ENCODE data around the gene ICE1. TPM values are rescaled to one million over a fixed set of nuclear protein-coding genes. Genes with fewer than 3 reads are reported as not detected.
A peak's percentile ranks its signal among the peaks of the same experiment; 100 is the strongest.
"Not testable (repeated sequence)": the region's sequence is repeated elsewhere in the genome, so short reads cannot be mapped to it uniquely, and the experiment has no call there.

ICE1 gene
- total and polyA plus RNA-seq, 4 donors: 16.5 to 35.7 (median 28.9) TPM

DNA sequence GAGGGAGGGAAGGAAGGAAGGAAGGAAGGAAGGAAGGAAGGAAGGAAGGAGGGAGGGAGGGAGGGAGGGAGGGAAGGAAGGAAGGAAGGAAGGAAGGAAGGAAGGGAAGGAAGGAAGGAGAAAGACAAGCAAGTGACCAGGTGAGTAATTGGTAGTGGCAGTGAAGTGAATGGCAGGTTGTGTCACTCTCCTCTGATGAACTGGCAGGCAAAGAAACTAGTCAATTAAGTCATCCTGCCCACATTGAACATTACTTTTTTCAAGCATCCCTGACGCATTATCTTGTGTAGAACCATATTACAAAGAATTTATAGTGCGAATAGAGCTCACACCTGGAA lies 70.4 kb downstream of the ICE1 start:
- WGBS (ENCODE audit: insufficient coverage): 100% methylated on average over 2 of the region's 2 CpGs
- not testable (repeated sequence) for DNase-seq (ENCODE audit: low read depth in 4 of 6, low spot score in 6 of 6); H3K9me3 ChIP-seq (ENCODE audit: control insufficient read depth, insufficient read depth, low read length); H3K27ac ChIP-seq (ENCODE audit: low read depth, low read length); H3K36me3 ChIP-seq (ENCODE audit: control insufficient read depth, insufficient read depth, low read length); H3K4me3 ChIP-seq (ENCODE audit: low read depth, low read length); H3K27me3 ChIP-seq (ENCODE audit: control insufficient read depth, insufficient read depth, low read length)
- H3K4me1 ChIP-seq (ENCODE audit: control insufficient read depth, insufficient read depth, low read length): peaks cover 28% of the 10 kb centered on the region

DNA sequence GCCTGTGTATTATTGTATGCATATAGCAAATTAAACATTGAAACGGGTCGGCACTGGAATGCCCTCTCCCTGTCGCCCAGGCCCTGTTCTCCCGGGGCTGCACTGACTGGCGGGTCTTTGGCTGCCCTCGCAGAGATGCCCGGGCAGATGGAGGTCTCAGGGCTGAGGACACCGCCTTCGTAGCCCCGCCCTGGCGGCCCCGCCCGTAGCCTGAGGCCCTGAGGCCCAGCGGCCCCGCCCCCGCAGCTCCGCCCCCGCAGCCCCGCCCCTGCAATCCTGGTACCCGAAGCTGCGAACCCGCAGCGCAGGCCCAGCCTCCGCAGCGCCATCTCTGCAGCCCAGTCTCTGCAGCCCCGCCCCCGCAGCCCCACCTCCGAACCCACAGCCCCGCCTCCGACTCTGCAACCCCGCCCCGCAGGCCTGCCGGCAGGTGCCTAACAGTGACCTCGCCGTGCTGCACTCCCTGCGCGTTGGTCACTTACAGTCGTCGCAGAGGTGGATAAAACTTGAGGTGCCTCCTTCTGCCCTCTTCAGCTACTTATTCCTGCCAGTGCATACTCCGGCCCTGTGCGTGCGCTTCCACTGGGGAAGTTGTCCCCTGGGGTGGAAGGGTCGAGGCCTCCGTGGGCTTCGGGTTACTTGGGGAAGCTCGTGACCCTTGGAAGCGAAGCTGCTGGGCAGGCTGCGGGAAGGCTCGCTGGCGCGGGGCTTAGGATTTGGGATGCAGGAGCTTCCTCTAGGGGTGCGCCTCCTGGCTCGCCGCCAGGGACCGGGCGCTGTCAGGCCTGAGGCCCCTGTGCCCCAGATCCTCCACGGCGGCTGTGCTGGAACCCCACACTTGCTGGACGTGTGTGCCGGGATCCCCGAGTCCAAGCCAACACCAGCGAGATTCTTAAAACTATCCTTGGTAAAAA lies 72.3 kb downstream of the ICE1 start:
- Histone ChIP-seq H3K36me3 (ENCODE audit: control insufficient read depth, insufficient read depth, low read length) (no peaks in the 10 kb centered on the region), H3K27ac (ENCODE audit: low read depth, low read length) (no peak overlapping the region), H3K4me1 (ENCODE audit: control insufficient read depth, insufficient read depth, low read length) (peaks cover 30% of the 10 kb centered on the region), H3K4me3 (ENCODE audit: low read depth, low read length) (peak overlapping the region; percentile 13), H3K27me3 (ENCODE audit: control insufficient read depth, insufficient read depth, low read length) (no peaks in the 10 kb centered on the region), H3K9me3 (ENCODE audit: control insufficient read depth, insufficient read depth, low read length) (no peaks in the 10 kb centered on the region)
- WGBS (ENCODE audit: insufficient coverage): 12% methylated on average over 58 of the region's 62 CpGs
- DNase-seq (ENCODE audit: low read depth in 4 of 6, low spot score in 6 of 6): peak in 3 of 6 donors; percentile 42 to 87 (median 78)

DNA sequence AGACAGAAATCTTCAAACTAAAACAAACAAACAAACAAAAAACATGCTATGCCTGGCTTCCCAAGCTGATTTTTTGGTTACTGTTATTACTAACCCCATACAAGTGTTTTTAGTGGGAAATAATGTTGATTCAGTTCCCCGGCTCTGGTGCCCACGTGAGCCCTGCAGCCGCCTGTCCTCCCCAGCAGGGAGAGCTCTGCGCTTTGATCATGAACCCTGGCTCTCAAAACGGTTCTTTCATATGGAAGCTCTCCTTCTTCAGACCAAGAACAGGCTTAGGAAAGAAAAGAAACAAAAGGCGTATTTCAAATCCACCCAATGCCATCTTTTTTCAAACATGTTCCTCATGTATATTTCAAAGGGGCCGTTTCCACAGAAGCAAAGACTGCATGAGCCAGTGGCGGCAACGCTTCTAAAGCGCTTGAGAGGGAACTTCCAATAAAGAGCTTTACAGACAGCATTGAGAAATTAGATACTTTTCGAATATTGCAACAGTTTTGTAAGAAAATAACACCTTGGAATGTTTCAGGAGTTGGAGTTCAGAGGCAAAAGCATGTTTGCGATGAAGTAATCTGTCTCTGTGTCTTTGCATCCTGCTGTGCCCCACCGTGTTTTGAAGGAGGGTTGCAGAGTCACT lies 74.8 kb downstream of the ICE1 start:
- no peak overlapping the region for H3K27ac ChIP-seq (ENCODE audit: low read depth, low read length)

GRCh38 chr5:5499442-5499841 lies 77.0 kb downstream of the ICE1 start:
- Histone ChIP-seq H3K4me3 (ENCODE audit: low read depth, low read length) (no peak overlapping the region), H3K27me3 (ENCODE audit: control insufficient read depth, insufficient read depth, low read length) (no peaks in the 10 kb centered on the region), H3K4me1 (ENCODE audit: control insufficient read depth, insufficient read depth, low read length) (peaks cover 19% of the 10 kb centered on the region), H3K9me3 (ENCODE audit: control insufficient read depth, insufficient read depth, low read length) (no peaks in the 10 kb centered on the region), H3K27ac (ENCODE audit: low read depth, low read length) (no peak overlapping the region), H3K36me3 (ENCODE audit: control insufficient read depth, insufficient read depth, low read length) (no peaks in the 10 kb centered on the region)
- 79% methylated on average over 6 of the region's 7 CpGs for WGBS (ENCODE audit: insufficient coverage)
- peak in 1 of 6 donors; percentile 41 for DNase-seq (ENCODE audit: low read depth in 4 of 6, low spot score in 6 of 6)

More for the DNA sequence above, 74.8 kb downstream of the ICE1 start:
- H3K27me3 ChIP-seq (ENCODE audit: control insufficient read depth, insufficient read depth, low read length): no peaks in the 10 kb centered on the region
- H3K4me3 ChIP-seq (ENCODE audit: low read depth, low read length): no peak overlapping the region
- no peaks in the 10 kb centered on the region for H3K9me3 ChIP-seq (ENCODE audit: control insufficient read depth, insufficient read depth, low read length)
- DNase-seq (ENCODE audit: low read depth in 4 of 6, low spot score in 6 of 6): peak in 5 of 6 donors; percentile 57 to 97 (median 72)
- no peaks in the 10 kb centered on the region for H3K36me3 ChIP-seq (ENCODE audit: control insufficient read depth, insufficient read depth, low read length)
- WGBS (ENCODE audit: insufficient coverage): 25% methylated on average over 11 of the region's 13 CpGs
- H3K4me1 ChIP-seq (ENCODE audit: control insufficient read depth, insufficient read depth, low read length): peaks cover 28% of the 10 kb centered on the region

DNA sequence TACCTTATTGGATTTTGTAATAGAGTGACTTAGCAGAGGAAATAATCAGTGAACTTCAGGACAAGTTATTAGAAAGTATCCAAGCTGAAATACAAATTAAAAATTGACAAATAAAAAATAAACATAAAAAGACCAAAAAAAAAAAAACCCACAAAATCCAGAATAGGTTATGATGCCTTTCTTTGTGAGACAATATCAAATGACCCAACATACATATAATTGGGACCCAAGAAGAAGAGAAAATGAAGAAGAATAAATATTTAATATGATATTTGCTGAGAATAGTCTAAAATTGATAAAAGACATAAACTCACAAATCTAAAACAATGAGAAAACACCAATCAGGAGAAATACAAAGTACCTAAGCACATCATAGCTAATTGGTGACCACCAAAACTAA lies 81.8 kb downstream of the ICE1 start:
- no peaks in the 10 kb centered on the region for H3K36me3 ChIP-seq (ENCODE audit: control insufficient read depth, insufficient read depth, low read length)
- H3K27me3 ChIP-seq (ENCODE audit: control insufficient read depth, insufficient read depth, low read length): no peaks in the 10 kb centered on the region
- DNase-seq (ENCODE audit: low read depth in 4 of 6, low spot score in 6 of 6): no peak
- H3K27ac ChIP-seq (ENCODE audit: low read depth, low read length): no peak overlapping the region
- no peak overlapping the region for H3K4me3 ChIP-seq (ENCODE audit: low read depth, low read length)
- H3K9me3 ChIP-seq (ENCODE audit: control insufficient read depth, insufficient read depth, low read length): no peaks in the 10 kb centered on the region
- peaks cover 3% of the 10 kb centered on the region for H3K4me1 ChIP-seq (ENCODE audit: control insufficient read depth, insufficient read depth, low read length)

GRCh38 chr5:5505815-5506214 lies 83.3 kb downstream of the ICE1 start:
- no peaks in the 10 kb centered on the region for H3K4me1 ChIP-seq (ENCODE audit: control insufficient read depth, insufficient read depth, low read length)
- WGBS (ENCODE audit: insufficient coverage): 79% methylated on average over 3 of the region's 3 CpGs

DNA sequence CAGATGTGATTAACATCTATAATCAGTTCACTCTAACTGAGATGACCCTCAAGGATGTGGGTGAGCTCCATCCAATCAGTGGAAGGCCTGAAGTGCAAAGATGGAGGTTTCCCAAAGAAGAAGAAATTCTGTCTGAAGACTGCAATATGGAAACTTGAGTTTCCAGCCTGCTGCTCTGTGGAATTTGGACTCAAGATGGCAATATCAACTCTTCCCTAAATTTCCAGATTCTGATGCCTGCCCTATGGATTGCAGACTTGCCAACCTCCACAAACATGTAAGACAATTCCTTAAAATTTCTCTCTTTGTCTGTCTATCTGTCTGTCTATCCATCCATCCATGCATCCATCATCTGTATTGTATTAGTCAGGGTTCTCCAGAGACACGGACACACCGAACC lies 85.9 kb downstream of the ICE1 start:
- Histone ChIP-seq H3K4me3 (ENCODE audit: low read depth, low read length) (no peak overlapping the region), H3K36me3 (ENCODE audit: control insufficient read depth, insufficient read depth, low read length) (no peaks in the 10 kb centered on the region), H3K9me3 (ENCODE audit: control insufficient read depth, insufficient read depth, low read length) (no peaks in the 10 kb centered on the region), H3K27me3 (ENCODE audit: control insufficient read depth, insufficient read depth, low read length) (no peaks in the 10 kb centered on the region), H3K27ac (ENCODE audit: low read depth, low read length) (no peak overlapping the region), H3K4me1 (ENCODE audit: control insufficient read depth, insufficient read depth, low read length) (no peaks in the 10 kb centered on the region)
- DNase-seq (ENCODE audit: low read depth in 4 of 6, low spot score in 6 of 6): peak in 2 of 6 donors; percentile 28 to 55
- 80% methylated on average over 1 of the region's 2 CpGs for WGBS (ENCODE audit: insufficient coverage)

More at GRCh38 chr5:5505815-5506214, 83.3 kb downstream of the ICE1 start:
- Histone ChIP-seq H3K36me3 (ENCODE audit: control insufficient read depth, insufficient read depth, low read length) (no peaks in the 10 kb centered on the region), H3K4me3 (ENCODE audit: low read depth, low read length) (no peak overlapping the region), H3K9me3 (ENCODE audit: control insufficient read depth, insufficient read depth, low read length) (no peaks in the 10 kb centered on the region), H3K27me3 (ENCODE audit: control insufficient read depth, insufficient read depth, low read length) (no peaks in the 10 kb centered on the region), H3K27ac (ENCODE audit: low read depth, low read length) (no peak overlapping the region)
- peak in 1 of 6 donors; percentile 84 for DNase-seq (ENCODE audit: low read depth in 4 of 6, low spot score in 6 of 6)

GRCh38 chr5:5511904-5512416 lies 89.5 kb downstream of the ICE1 start:
- no peaks in the 10 kb centered on the region for H3K9me3 ChIP-seq (ENCODE audit: control insufficient read depth, insufficient read depth, low read length)
- H3K36me3 ChIP-seq (ENCODE audit: control insufficient read depth, insufficient read depth, low read length): no peaks in the 10 kb centered on the region
- H3K4me1 ChIP-seq (ENCODE audit: control insufficient read depth, insufficient read depth, low read length): no peaks in the 10 kb centered on the region
- no peak for DNase-seq (ENCODE audit: low read depth in 4 of 6, low spot score in 6 of 6)
- no peak overlapping the region for H3K27ac ChIP-seq (ENCODE audit: low read depth, low read length)
- 93% methylated on average over 6 of the region's 11 CpGs for WGBS (ENCODE audit: insufficient coverage)
- H3K4me3 ChIP-seq (ENCODE audit: low read depth, low read length): no peak overlapping the region
- H3K27me3 ChIP-seq (ENCODE audit: control insufficient read depth, insufficient read depth, low read length): no peaks in the 10 kb centered on the region

GRCh38 chr5:5512543-5512942 lies 90.1 kb downstream of the ICE1 start:
- Histone ChIP-seq H3K27me3 (ENCODE audit: control insufficient read depth, insufficient read depth, low read length) (no peaks in the 10 kb centered on the region), H3K36me3 (ENCODE audit: control insufficient read depth, insufficient read depth, low read length) (no peaks in the 10 kb centered on the region), H3K4me3 (ENCODE audit: low read depth, low read length) (no peak overlapping the region), H3K27ac (ENCODE audit: low read depth, low read length) (no peak overlapping the region), H3K9me3 (ENCODE audit: control insufficient read depth, insufficient read depth, low read length) (no peaks in the 10 kb centered on the region), H3K4me1 (ENCODE audit: control insufficient read depth, insufficient read depth, low read length) (no peaks in the 10 kb centered on the region)
- no CpG with 5 or more reads among the region's 4 CpGs for WGBS (ENCODE audit: insufficient coverage)
- peak in 1 of 6 donors; percentile 33 for DNase-seq (ENCODE audit: low read depth in 4 of 6, low spot score in 6 of 6)
